Caco-2 (cell line): ENCODE measurements around the gene RGMA. TPM values are rescaled to one million over a fixed set of nuclear protein-coding genes. Genes with fewer than 3 reads are reported as not detected.

Experiments
- BruUV-seq: library from RNA; stranded (reverse); fragments of 400-500 nt; replicated peaks from 2 replicates; lab custom pipeline; 2021; lab: Mats Ljungman, UMichigan
- CTCF ChIA-PET: fragments of 300-600 bp; sonication (Branson Sonifier 250); formaldehyde crosslinking; loops from one replicate; lab custom pipeline; 2022; ENCODE audit warnings: antibody characterized with exemption; lab: Charles Lee
- POLR2A ChIA-PET: fragments of 300-600 bp; sonication (Branson Sonifier 250); formaldehyde crosslinking; loops from one replicate; lab custom pipeline; 2022; ENCODE audit warnings: antibody characterized with exemption; lab: Charles Lee
- DNase-seq, 2 experiments: peaks; one replicate each; pipeline versions ENCODE4 v3.0.0 to v3.0.0-alpha.2; 2020 to 2022
- H3K27me3 ChIP-seq: replicated peaks from 2 replicates; pipeline ENCODE4 v1.6.0; 2011; ENCODE audit warnings: low read length; ENCODE audit not compliant: control insufficient read depth, insufficient read depth
- H3K36me3 ChIP-seq: 2 replicates; pipeline ENCODE4 v1.5.1; 2011; ENCODE audit warnings: low read length; ENCODE audit not compliant: control insufficient read depth, insufficient read depth
- H3K4me1 ChIP-seq: fragments of 250-450 bp; sonication (Bioruptor Pico); 2 replicates; pipeline ENCODE4 v1.5.1; 2020; ENCODE audit warnings: mild to moderate bottlenecking
- H3K4me3 ChIP-seq: 2 replicates; pipeline ENCODE4 v1.5.1; 2011; ENCODE audit warnings: low read depth, mild to moderate bottlenecking, control low read depth, low read length
- H3K9me3 ChIP-seq: fragments of 250-450 bp; sonication (Bioruptor Pico); 2 replicates; pipeline ENCODE4 v1.5.1; 2020; ENCODE audit warnings: mild to moderate bottlenecking, moderate library complexity
- H3K27ac Mint-ChIP-seq: one replicate; pipeline ENCODE4 v1.8.0; 2022; ENCODE audit warnings: mixed read lengths; ENCODE audit not compliant: unreplicated experiment
- H3K27me3 Mint-ChIP-seq: one replicate; pipeline ENCODE4 v1.8.0; 2022; ENCODE audit warnings: mixed read lengths; ENCODE audit not compliant: insufficient read depth, unreplicated experiment
- H3K36me3 Mint-ChIP-seq: one replicate; pipeline ENCODE4 v1.8.0; 2022; ENCODE audit warnings: mild to moderate bottlenecking, mixed read lengths; ENCODE audit not compliant: insufficient read depth, unreplicated experiment
- H3K4me1 Mint-ChIP-seq: one replicate; pipeline ENCODE4 v1.8.0; 2022; ENCODE audit warnings: low read depth, mixed read lengths; ENCODE audit not compliant: unreplicated experiment
- H3K4me3 Mint-ChIP-seq: one replicate; pipeline ENCODE4 v1.8.0; 2022; ENCODE audit warnings: mild to moderate bottlenecking, moderate library complexity, mixed read lengths; ENCODE audit not compliant: unreplicated experiment
- H3K9me3 Mint-ChIP-seq: one replicate; pipeline ENCODE4 v1.8.0; 2022; ENCODE audit warnings: mixed read lengths; ENCODE audit not compliant: unreplicated experiment
- intact Hi-C: fragments of 100-400 bp; cut with micrococcal nuclease; formaldehyde crosslinking; loops from one replicate; pipeline ENCODE4 v1.10.0; 2022; ENCODE audit not compliant: unreplicated experiment
- total RNA-seq: library from RNA; stranded (reverse); gene quantifications from 2 replicates; pipeline ENCODE4 v1.2.3, GENCODE V29; 2022
- TF ChIP-seq, protein P1 (sequence below), 2 experiments: fragments of 200-600 bp in 1 of 2; IDR thresholded peaks; 1 replicate in 1 of 2; 2 replicates in 1 of 2; pipeline versions ENCODE4 v1.5.1 to v1.8.0; 2011 to 2022; ENCODE audit warnings: antibody characterized with exemption in 1 of 2, control low read depth in 1 of 2, inconsistent platforms in 1 of 2, low read depth in 1 of 2, low read length in 1 of 2, mild to moderate bottlenecking in 1 of 2, moderate library complexity in 1 of 2; ENCODE audit not compliant: insufficient read depth in 1 of 2, severe bottlenecking in 1 of 2, unreplicated experiment in 1 of 2

RGMA gene
- total RNA-seq, 1 experiment from 2014 or later = 4.5 TPM

GRCh38 chr15:93031103-93031464, 57.9 kb downstream of the RGMA start:
- Histone ChIP-seq H3K4me3 (no peak overlapping the region), H3K9me3 (no peaks in the 10 kb centered on the region), H3K4me1 (no peaks in the 10 kb centered on the region), H3K36me3 (peaks cover 3% of the 10 kb centered on the region), H3K27me3 (no peaks in the 10 kb centered on the region)
- BruUV-seq = no TSS peak
- intact Hi-C loops = loop anchor here (2.0 to 10.0 kb wide), 3 partner anchors 42 to 946 kb away; no protein-coding TSS in a partner anchor
- Mint-ChIP-seq H3K4me3 (no peak overlapping the region), H3K27ac (peak overlapping the region; percentile 37), H3K27me3 (no peaks in the 10 kb centered on the region), H3K9me3 (no peaks in the 10 kb centered on the region), H3K4me1 (peaks cover 18% of the 10 kb centered on the region), H3K36me3 (peaks cover 65% of the 10 kb centered on the region)
- CTCF ChIA-PET = interaction anchor here (0.6 to 3.9 kb wide), 5 partner anchors 29 to 1089 kb away, joined by 3 to 23 read pairs (median 4); no protein-coding TSS in a partner anchor
- DNase-seq = peak in 1 of 2 experiments; percentile 24
- TF ChIP-seq, protein P1, sequence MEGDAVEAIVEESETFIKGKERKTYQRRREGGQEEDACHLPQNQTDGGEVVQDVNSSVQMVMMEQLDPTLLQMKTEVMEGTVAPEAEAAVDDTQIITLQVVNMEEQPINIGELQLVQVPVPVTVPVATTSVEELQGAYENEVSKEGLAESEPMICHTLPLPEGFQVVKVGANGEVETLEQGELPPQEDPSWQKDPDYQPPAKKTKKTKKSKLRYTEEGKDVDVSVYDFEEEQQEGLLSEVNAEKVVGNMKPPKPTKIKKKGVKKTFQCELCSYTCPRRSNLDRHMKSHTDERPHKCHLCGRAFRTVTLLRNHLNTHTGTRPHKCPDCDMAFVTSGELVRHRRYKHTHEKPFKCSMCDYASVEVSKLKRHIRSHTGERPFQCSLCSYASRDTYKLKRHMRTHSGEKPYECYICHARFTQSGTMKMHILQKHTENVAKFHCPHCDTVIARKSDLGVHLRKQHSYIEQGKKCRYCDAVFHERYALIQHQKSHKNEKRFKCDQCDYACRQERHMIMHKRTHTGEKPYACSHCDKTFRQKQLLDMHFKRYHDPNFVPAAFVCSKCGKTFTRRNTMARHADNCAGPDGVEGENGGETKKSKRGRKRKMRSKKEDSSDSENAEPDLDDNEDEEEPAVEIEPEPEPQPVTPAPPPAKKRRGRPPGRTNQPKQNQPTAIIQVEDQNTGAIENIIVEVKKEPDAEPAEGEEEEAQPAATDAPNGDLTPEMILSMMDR (IDR thresholded peaks at IDR 0.05; ENCODE audit: insufficient read depth in 1 of 2, low read depth in 1 of 2, low read length in 1 of 2, severe bottlenecking in 1 of 2, unreplicated experiment in 1 of 2) = no peak
- POLR2A ChIA-PET = no interaction called here

- H3K36me3 Mint-ChIP-seq = peaks cover 70% of the 10 kb centered on the region
- Histone ChIP-seq H3K4me3 (no peak overlapping the region), H3K27me3 (no peaks in the 10 kb centered on the region), H3K9me3 (no peaks in the 10 kb centered on the region), H3K4me1 (no peaks in the 10 kb centered on the region), H3K36me3 (peaks cover 4% of the 10 kb centered on the region)
- intact Hi-C loops = loop anchor here (1.0 to 10.0 kb wide), 4 partner anchors 42 to 1090 kb away; no protein-coding TSS in a partner anchor
- ChIA-PET POLR2A (interaction anchor here (0.5 kb wide), 1 partner anchor 83 kb away, joined by 3 read pairs; no protein-coding TSS in a partner anchor), CTCF (interaction anchor here (0.6 to 3.9 kb wide), 15 partner anchors 10 to 1089 kb away, joined by 3 to 23 read pairs (median 4); no protein-coding TSS in a partner anchor)
- H3K4me1 Mint-ChIP-seq = peaks cover 18% of the 10 kb centered on the region
- H3K27ac Mint-ChIP-seq = peak overlapping the region; percentile 87
- H3K27me3 Mint-ChIP-seq = no peaks in the 10 kb centered on the region
- BruUV-seq = no TSS peak
- TF ChIP-seq, protein P1 (IDR thresholded peaks at IDR 0.05; ENCODE audit: insufficient read depth in 1 of 2, low read depth in 1 of 2, low read length in 1 of 2, severe bottlenecking in 1 of 2, unreplicated experiment in 1 of 2) = peak; percentile 76 to 84
- DNase-seq = peak; percentile 60 to 74
- no peaks in the 10 kb centered on the region for H3K9me3 Mint-ChIP-seq
- H3K4me3 Mint-ChIP-seq = no peak overlapping the region
Measured at GRCh38 chr15:93030430-93031102, 58.4 kb downstream of the RGMA start.

DNA sequence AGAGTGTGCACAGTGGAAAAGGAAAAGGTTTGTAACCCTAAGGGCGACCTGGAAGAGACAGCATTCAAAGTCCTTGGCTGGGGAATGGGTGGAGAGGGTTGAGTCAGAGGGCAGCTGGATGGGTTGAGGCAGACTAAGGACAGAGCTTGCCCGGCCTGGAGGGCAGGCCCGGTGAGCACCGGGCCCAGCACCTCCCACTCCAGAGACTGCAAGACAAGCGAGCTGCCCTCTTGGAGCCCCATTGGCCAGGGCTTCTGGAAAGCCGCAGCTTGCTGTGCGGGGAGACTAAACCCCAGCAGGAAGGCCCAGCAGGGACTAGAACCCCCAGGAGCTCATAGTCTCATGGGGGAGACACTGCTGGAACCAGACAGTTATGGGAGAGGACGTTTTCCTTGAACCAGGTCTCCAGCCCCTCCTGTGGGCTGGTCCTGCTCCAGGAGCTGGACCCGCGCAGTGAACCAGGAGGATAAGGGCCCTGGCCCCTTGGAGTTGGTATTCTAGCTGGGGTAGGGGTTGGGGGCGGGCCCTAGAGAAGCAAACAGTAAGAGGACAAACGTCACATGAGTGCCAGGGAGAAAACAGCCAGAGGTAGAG, 59.1 kb downstream of the RGMA start:
- H3K27me3 Mint-ChIP-seq = no peaks in the 10 kb centered on the region
- Histone ChIP-seq H3K36me3 (peaks cover 10% of the 10 kb centered on the region), H3K4me3 (no peak overlapping the region), H3K9me3 (no peaks in the 10 kb centered on the region), H3K27me3 (no peaks in the 10 kb centered on the region), H3K4me1 (no peaks in the 10 kb centered on the region)
- peaks cover 18% of the 10 kb centered on the region for H3K4me1 Mint-ChIP-seq
- H3K36me3 Mint-ChIP-seq = peaks cover 76% of the 10 kb centered on the region
- BruUV-seq = no TSS peak
- H3K27ac Mint-ChIP-seq = peak overlapping the region; percentile 87
- TF ChIP-seq, protein P1 (IDR thresholded peaks at IDR 0.05; ENCODE audit: insufficient read depth in 1 of 2, low read depth in 1 of 2, low read length in 1 of 2, severe bottlenecking in 1 of 2, unreplicated experiment in 1 of 2) = no peak
- no peaks in the 10 kb centered on the region for H3K9me3 Mint-ChIP-seq
- intact Hi-C loops = loop anchor here (1.0 to 10.0 kb wide), 4 partner anchors 43 to 1090 kb away; no protein-coding TSS in a partner anchor
- H3K4me3 Mint-ChIP-seq = no peak overlapping the region
- ChIA-PET POLR2A (interaction anchor here (0.5 kb wide), 1 partner anchor 82 kb away, joined by 3 read pairs; no protein-coding TSS in a partner anchor), CTCF (interaction anchor here (0.6 to 3.9 kb wide), 15 partner anchors 9 to 1090 kb away, joined by 3 to 23 read pairs (median 4); no protein-coding TSS in a partner anchor)
- DNase-seq = peak in 1 of 2 experiments; percentile 46
